HG02642 (cell line): ENCODE results near the gene LY86.

Source experiments
- ATAC-seq: cut with Tn5 transposase; IDR thresholded peaks from one replicate; pipeline ENCODE4 v1.9.1; 2021; ENCODE audit warnings: mild to moderate bottlenecking; ENCODE audit not compliant: unreplicated experiment, poor library complexity

Gene LY86

GRCh38 chr6:6588064-6588923, at the start of gene LY86:
Gene LY86 (plus strand): TSS chr6:6588720. CDS start chr6:6588735, 15 bp downstream.
- ATAC-seq = peak; percentile 47

- no peak for ATAC-seq
Measured at GRCh38 chr6:6539036-6539435, 49.5 kb upstream of the LY86 start.

GRCh38 chr6:6542357-6542756, 46.2 kb upstream of the LY86 start:
- ATAC-seq = no peak

- no peak for ATAC-seq
Measured at GRCh38 chr6:6543181-6543879, 45.2 kb upstream of the LY86 start.

- no peak for ATAC-seq
Measured at GRCh38 chr6:6545616-6546317, 42.8 kb upstream of the LY86 start.

- peak; percentile 57 for ATAC-seq
Measured at GRCh38 chr6:6546318-6547109, 42.0 kb upstream of the LY86 start.

- peak; percentile 83 for ATAC-seq
Measured at GRCh38 chr6:6547110-6547879, 41.2 kb upstream of the LY86 start.

GRCh38 chr6:6556161-6556737, 32.3 kb upstream of the LY86 start:
- no peak for ATAC-seq

GRCh38 chr6:6556738-6557503, 31.6 kb upstream of the LY86 start:
- peak; percentile 71 for ATAC-seq

GRCh38 chr6:6557504-6557839, 31.0 kb upstream of the LY86 start:
- ATAC-seq = no peak

- ATAC-seq = no peak
Measured at GRCh38 chr6:6557886-6558285, 30.6 kb upstream of the LY86 start.

GRCh38 chr6:6559994-6560570, 28.4 kb upstream of the LY86 start:
- ATAC-seq = no peak

GRCh38 chr6:6560909-6561308, 27.6 kb upstream of the LY86 start:
- no peak for ATAC-seq

- no peak for ATAC-seq
Measured at GRCh38 chr6:6564154-6564553, 24.4 kb upstream of the LY86 start.

- ATAC-seq = no peak
Measured at GRCh38 chr6:6565069-6565468, 23.5 kb upstream of the LY86 start.

GRCh38 chr6:6565488-6565887, 23.0 kb upstream of the LY86 start:
- ATAC-seq = no peak

- no peak for ATAC-seq
Measured at GRCh38 chr6:6566766-6567165, 21.8 kb upstream of the LY86 start.

GRCh38 chr6:6569096-6569810, 19.3 kb upstream of the LY86 start:
- no peak for ATAC-seq
